Ovary (tissue), 3 donors: ENCODE data around the gene RBM47.

Source experiments
- POLR2A ChIP-seq: fragments of 450-650 bp; IDR thresholded peaks from one replicate; pipeline ENCODE4 v1.6.1; 2017; ENCODE audit warnings: antibody characterized with exemption, mild to moderate bottlenecking, moderate library complexity
- TF ChIP-seq, protein P1 (sequence below), 3 donors: fragments of 450-650 bp in 2 of 3; fragments of 200-600 bp in 1 of 3; IDR thresholded peaks; one replicate each; pipeline versions ENCODE4 v1.5.1 to v1.8.0; 2016 to 2022; ENCODE audit warnings: antibody characterized with exemption in 3 of 3, mild to moderate bottlenecking in 1 of 3
- donor health status: DM: no; HTN: no; CAD: no.

DNA sequence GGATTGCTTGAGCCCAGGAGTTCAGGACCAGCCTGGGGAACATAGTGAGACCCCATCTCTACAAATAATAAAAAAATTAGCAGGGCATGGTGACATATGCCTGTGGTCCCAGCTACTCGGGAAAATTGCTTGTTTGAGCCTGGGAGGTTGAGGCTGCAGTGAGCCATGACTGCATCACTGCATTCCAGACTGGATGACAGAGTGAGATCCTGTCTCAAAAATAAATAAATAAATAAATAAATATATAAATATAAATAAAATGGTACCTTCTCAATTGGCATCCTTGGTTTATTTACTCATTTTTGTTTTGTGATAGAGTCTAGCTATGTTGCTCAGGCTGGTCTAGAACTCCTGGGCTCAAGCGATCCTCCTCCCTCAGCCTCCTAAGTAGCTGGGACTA lies 150.3 kb downstream of the RBM47 start:
- TF ChIP-seq POLR2A, result no peak
- TF ChIP-seq, protein P1, sequence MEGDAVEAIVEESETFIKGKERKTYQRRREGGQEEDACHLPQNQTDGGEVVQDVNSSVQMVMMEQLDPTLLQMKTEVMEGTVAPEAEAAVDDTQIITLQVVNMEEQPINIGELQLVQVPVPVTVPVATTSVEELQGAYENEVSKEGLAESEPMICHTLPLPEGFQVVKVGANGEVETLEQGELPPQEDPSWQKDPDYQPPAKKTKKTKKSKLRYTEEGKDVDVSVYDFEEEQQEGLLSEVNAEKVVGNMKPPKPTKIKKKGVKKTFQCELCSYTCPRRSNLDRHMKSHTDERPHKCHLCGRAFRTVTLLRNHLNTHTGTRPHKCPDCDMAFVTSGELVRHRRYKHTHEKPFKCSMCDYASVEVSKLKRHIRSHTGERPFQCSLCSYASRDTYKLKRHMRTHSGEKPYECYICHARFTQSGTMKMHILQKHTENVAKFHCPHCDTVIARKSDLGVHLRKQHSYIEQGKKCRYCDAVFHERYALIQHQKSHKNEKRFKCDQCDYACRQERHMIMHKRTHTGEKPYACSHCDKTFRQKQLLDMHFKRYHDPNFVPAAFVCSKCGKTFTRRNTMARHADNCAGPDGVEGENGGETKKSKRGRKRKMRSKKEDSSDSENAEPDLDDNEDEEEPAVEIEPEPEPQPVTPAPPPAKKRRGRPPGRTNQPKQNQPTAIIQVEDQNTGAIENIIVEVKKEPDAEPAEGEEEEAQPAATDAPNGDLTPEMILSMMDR (IDR thresholded peaks at IDR 0.05), result no peak
